ENCODE data around the gene CDRT15. TPM values are rescaled to one million over a fixed set of nuclear protein-coding genes. Genes with fewer than 3 reads are reported as not detected.

The CDRT15 gene
- polyA plus RNA-seq, 1 experiment, result not detected

DNA sequence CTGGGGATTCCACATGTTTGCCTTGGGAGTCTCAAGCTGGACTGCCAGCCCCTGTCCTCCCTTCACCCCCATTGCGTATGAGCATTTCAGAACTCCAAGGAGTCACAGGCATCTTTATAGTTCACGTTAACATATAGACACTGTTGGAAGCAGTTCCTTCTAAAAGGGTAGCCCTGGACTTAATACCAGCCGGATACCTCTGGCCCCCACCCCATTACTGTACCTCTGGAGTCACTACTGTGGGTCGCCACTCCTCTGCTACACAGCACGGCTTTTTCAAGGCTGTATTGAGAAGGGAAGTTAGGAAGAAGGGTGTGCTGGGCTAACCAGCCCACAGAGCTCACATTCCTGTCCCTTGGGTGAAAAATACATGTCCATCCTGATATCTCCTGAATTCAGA is 28.9 kb downstream of the CDRT15 start:
- Histone ChIP-seq H3K27me3 (ENCODE audit: control insufficient read depth, insufficient read depth, low read length) (no peaks in the 10 kb centered on the region), H3K4me3 (ENCODE audit: low read depth, low read length) (no peak overlapping the region), H3K9me3 (ENCODE audit: control insufficient read depth, insufficient read depth, low read length) (peaks cover 8% of the 10 kb centered on the region), H3K27ac (ENCODE audit: low read depth, low read length) (no peak overlapping the region)
- POLR2A ChIA-PET, result no interaction called here
- no peak for DNase-seq (ENCODE audit: low read depth, low spot score)
- no peak for TF ChIP-seq CTCF (IDR thresholded peaks at IDR 0.05; ENCODE audit: low read depth, low read length)
- CTCF ChIA-PET, result no interaction called here

DNA sequence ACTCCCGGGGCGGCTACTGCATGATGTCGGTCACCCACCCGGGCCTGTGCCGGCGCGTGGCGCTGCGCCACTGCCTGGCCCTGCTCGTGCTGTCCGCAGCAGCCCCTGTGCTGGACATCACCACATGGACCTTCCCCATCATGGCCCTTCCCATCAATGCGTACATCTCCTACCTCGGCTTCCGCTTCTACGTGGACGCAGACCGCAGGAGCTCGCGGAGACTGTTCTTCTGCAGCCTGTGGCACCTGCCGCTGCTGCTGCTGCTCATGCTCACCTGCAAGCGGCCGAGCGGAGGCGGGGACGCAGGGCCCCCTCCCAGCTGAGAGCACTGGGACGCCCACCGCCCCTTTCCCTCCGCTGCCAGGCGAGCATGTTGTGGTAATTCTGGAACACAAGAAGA is 29.8 kb downstream of the CDRT15 start:
- Histone ChIP-seq H3K27ac (ENCODE audit: low read depth, low read length) (no peak overlapping the region), H3K9me3 (ENCODE audit: control insufficient read depth, insufficient read depth, low read length) (peaks cover 4% of the 10 kb centered on the region), H3K27me3 (ENCODE audit: control insufficient read depth, insufficient read depth, low read length) (no peaks in the 10 kb centered on the region), H3K4me3 (ENCODE audit: low read depth, low read length) (no peak overlapping the region)
- no peak for DNase-seq (ENCODE audit: low read depth, low spot score)
- CTCF ChIA-PET, result interaction anchor here (0.8 to 0.9 kb wide), 2 partner anchors 91 to 964 kb away, joined by 3 read pairs; no protein-coding TSS in a partner anchor
- POLR2A ChIA-PET, result no interaction called here
- no peak for TF ChIP-seq CTCF (IDR thresholded peaks at IDR 0.05; ENCODE audit: low read depth, low read length)

- no peak for DNase-seq (ENCODE audit: low read depth, low spot score)
- TF ChIP-seq CTCF (IDR thresholded peaks at IDR 0.05; ENCODE audit: low read depth, low read length), result no peak
Measured at GRCh38 chr17:14205992-14206461, 30.6 kb downstream of the CDRT15 start.

GRCh38 chr17:14205380-14205779 is 31.3 kb downstream of the CDRT15 start:
- no peak for DNase-seq (ENCODE audit: low read depth, low spot score)
- no peak for TF ChIP-seq CTCF (IDR thresholded peaks at IDR 0.05; ENCODE audit: low read depth, low read length)
- no peak overlapping the region for H3K4me3 ChIP-seq (ENCODE audit: low read depth, low read length)
- H3K27me3 ChIP-seq (ENCODE audit: control insufficient read depth, insufficient read depth, low read length), result no peaks in the 10 kb centered on the region
- H3K9me3 ChIP-seq (ENCODE audit: control insufficient read depth, insufficient read depth, low read length), result no peaks in the 10 kb centered on the region; the same call in 1 of the 2 replicates
- no peak overlapping the region for H3K27ac ChIP-seq (ENCODE audit: low read depth, low read length)
- ChIA-PET CTCF (no interaction called here), POLR2A (no interaction called here)

More at GRCh38 chr17:14205992-14206461, 30.6 kb downstream of the CDRT15 start:
- ChIA-PET CTCF (interaction anchor here (0.9 kb wide), 1 partner anchor 92 kb away, joined by 3 read pairs; no protein-coding TSS in a partner anchor), POLR2A (no interaction called here)
- Histone ChIP-seq H3K4me3 (ENCODE audit: low read depth, low read length) (no peak overlapping the region), H3K27me3 (ENCODE audit: control insufficient read depth, insufficient read depth, low read length) (no peaks in the 10 kb centered on the region), H3K27ac (ENCODE audit: low read depth, low read length) (no peak overlapping the region), H3K9me3 (ENCODE audit: control insufficient read depth, insufficient read depth, low read length) (no peaks in the 10 kb centered on the region; the same call in 1 of the 2 replicates)

- Histone ChIP-seq H3K9me3 (ENCODE audit: control insufficient read depth, insufficient read depth, low read length) (no peaks in the 10 kb centered on the region; the same call in 1 of the 2 replicates), H3K27ac (ENCODE audit: low read depth, low read length) (no peak overlapping the region), H3K4me3 (ENCODE audit: low read depth, low read length) (no peak overlapping the region), H3K27me3 (ENCODE audit: control insufficient read depth, insufficient read depth, low read length) (no peaks in the 10 kb centered on the region)
- DNase-seq (ENCODE audit: low read depth, low spot score), result no peak
- POLR2A ChIA-PET, result no interaction called here
- CTCF ChIA-PET, result no interaction called here
- TF ChIP-seq CTCF (IDR thresholded peaks at IDR 0.05; ENCODE audit: low read depth, low read length), result no peak
Measured at GRCh38 chr17:14204546-14204945, 32.1 kb downstream of the CDRT15 start.

All from AG04450 (cell line).